ENCODE results near the gene LTBP1. TPM values are rescaled to one million over a fixed set of nuclear protein-coding genes. Genes with fewer than 3 reads are reported as not detected.

LTBP1 gene
- total and polyA plus RNA-seq, 10 of the 15 experiments (the other 5 are each of a cell fraction or from before 2014, with no cell fraction given): 0.01 to 0.28 (median 0.12) TPM; not detected in 2

GRCh38 chr2:32977228-32977758 is 30.5 kb downstream of the LTBP1 start:
- Histone ChIP-seq H3K79me2 (ENCODE audit: control insufficient read depth, insufficient read depth, low read length) (no peaks in the 10 kb centered on the region), H3K36me3 (ENCODE audit: control insufficient read depth in 2 of 2, insufficient read depth in 2 of 2, low read length in 1 of 2) (no peaks in the 10 kb centered on the region), H3K27ac (ENCODE audit: control insufficient read depth, insufficient read depth) (no peak overlapping the region), H3K9ac (ENCODE audit: control insufficient read depth, insufficient read depth, low read length) (no peak overlapping the region), H2AFZ (ENCODE audit: control insufficient read depth, low read depth, low read length) (no peak overlapping the region), H3K4me3 (no peak overlapping the region), H4K20me1 (ENCODE audit: control insufficient read depth, insufficient read depth) (no peaks in the 10 kb centered on the region), H3K27me3 (replicated peaks in 1 of 2; ENCODE audit: control insufficient read depth in 2 of 2, insufficient read depth in 2 of 2, low read length in 1 of 2) (no peaks in the 10 kb centered on the region; a peak in 1 of 4 replicates), H3K4me2 (ENCODE audit: control insufficient read depth, insufficient read depth) (no peak overlapping the region), H3K4me1 (ENCODE audit: control insufficient read depth, insufficient read depth, low read length) (no peaks in the 10 kb centered on the region), H3K9me3 (replicated peaks; ENCODE audit: control insufficient read depth, insufficient read depth, low read length) (peaks cover 2% of the 10 kb centered on the region; the same call in 2 of the 3 replicates)
- 31% methylated on average over 6 of the region's 6 CpGs for WGBS (ENCODE audit: insufficient coverage, insufficient replicate concordance, low lambda C conversion rate, missing lambda C conversion rate)
- RAD21 ChIA-PET (ENCODE audit: unreplicated experiment): no interaction called here
- TF ChIP-seq RFX5 (IDR thresholded peaks at IDR 0.05; ENCODE audit: low read depth, low read length) (no peak), ZZZ3 (IDR thresholded peaks at IDR 0.05; ENCODE audit: control insufficient read depth, insufficient read length, low read depth) (no peak), SRF (IDR thresholded peaks at IDR 0.05; ENCODE audit: low read depth in 2 of 2, low read length in 2 of 2) (no peak), TCF7 (IDR thresholded peaks at IDR 0.05; ENCODE audit: borderline replicate concordance) (no peak), REST (IDR thresholded peaks at IDR 0.05; ENCODE audit: low read depth, low read length) (no peak), IKZF1 (conservative IDR thresholded peaks at IDR 0.05) (no peak), RB1 (IDR thresholded peaks at IDR 0.05; ENCODE audit: borderline replicate concordance) (no peak), JUND (IDR thresholded peaks at IDR 0.05; ENCODE audit: low read depth, low read length) (no peak), SMAD1 (IDR thresholded peaks at IDR 0.05; ENCODE audit: low read depth, partially characterized antibody) (no peak), ATF7 (IDR thresholded peaks at IDR 0.05; ENCODE audit: low read depth) (no peak), NBN (IDR thresholded peaks at IDR 0.05) (no peak), HCFC1 (IDR thresholded peaks at IDR 0.05; ENCODE audit: low read length) (no peak), DPF2 (IDR thresholded peaks at IDR 0.05) (no peak), CBFB (IDR thresholded peaks at IDR 0.05; ENCODE audit: low read depth) (no peak), CREB1 (IDR thresholded peaks at IDR 0.05; ENCODE audit: low read depth) (no peak), GATAD2B (conservative IDR thresholded peaks at IDR 0.05; ENCODE audit: low read depth) (no peak), BRCA1 (IDR thresholded peaks at IDR 0.05; ENCODE audit: low read depth, low read length) (no peak), PML (IDR thresholded peaks at IDR 0.05; ENCODE audit: low read length) (no peak)
- no peak for ATAC-seq
- in situ Hi-C loops (cut with MboI) (no loop called here), intact Hi-C loops (cut with micrococcal nuclease; ENCODE audit: unreplicated experiment) (no loop called here)
- FAIRE-seq: no peak
- SMC1A ChIA-PET (ENCODE audit: uncharacterized antibody, unreplicated experiment): interaction anchor here (1.1 kb wide), 1 partner anchor 21 kb away, joined by 3 read pairs; no protein-coding TSS in a partner anchor
- CTCF ChIA-PET: no interaction called here
- no TSS peak for BruUV-seq (replicated peaks)
- POLR2A ChIA-PET: no interaction called here
- no peak for DNase-seq (ENCODE audit: low read depth, low spot score)

Data from GM12878 (cell line).